ENCODE measurements around the gene OR2A5. TPM values are rescaled to one million over a fixed set of nuclear protein-coding genes. Genes with fewer than 3 reads are reported as not detected.
A peak's percentile ranks its signal among the peaks of the same experiment; 100 is the strongest.

The OR2A5 gene
- total and polyA plus RNA-seq, 2 of the 4 experiments (the other 2 are of a cell fraction) = not detected

DNA sequence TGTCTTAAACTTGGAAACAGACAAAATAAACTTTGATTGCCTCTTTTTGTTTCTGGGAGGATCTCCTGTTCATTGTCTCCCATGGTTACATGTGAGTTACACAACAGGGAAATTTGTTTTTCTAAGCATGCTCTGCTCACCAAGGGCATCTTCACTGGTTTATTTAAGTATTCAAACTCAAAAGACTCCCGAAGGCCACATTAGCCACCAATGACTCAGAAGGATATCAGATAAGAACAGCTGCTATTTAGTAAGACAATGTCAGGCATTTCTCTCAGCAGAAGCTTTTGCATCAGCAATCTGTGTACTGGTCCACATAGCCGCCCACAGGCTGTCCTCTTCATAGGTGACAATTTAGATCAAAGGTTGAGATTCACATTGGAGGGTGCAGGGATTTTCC lies 29.3 kb upstream of the OR2A5 start:
- Histone ChIP-seq H4K91ac (ENCODE audit: insufficient read depth, low read depth, low read length) (no peak overlapping the region), H3K14ac (replicated peaks; ENCODE audit: low read depth, low read length) (no peak overlapping the region), H3K36me3 (ENCODE audit: control insufficient read depth, insufficient read depth, low read length) (no peaks in the 10 kb centered on the region), H3K4me2 (ENCODE audit: low read depth, low read length) (no peak overlapping the region), H3K9me3 (ENCODE audit: control insufficient read depth, insufficient read depth, low read length) (no peaks in the 10 kb centered on the region), H2AK5ac (ENCODE audit: low read depth, low read length) (no peak overlapping the region), H3K56ac (ENCODE audit: extremely low read depth, insufficient read depth, low read length) (no peak overlapping the region), H3K4me1 (ENCODE audit: control insufficient read depth, insufficient read depth, low read length) (no peaks in the 10 kb centered on the region), H3K27me3 (ENCODE audit: control insufficient read depth, insufficient read depth, low read length) (peaks cover 2% of the 10 kb centered on the region), H4K8ac (ENCODE audit: low read depth in 2 of 2, low read length in 2 of 2) (no peak overlapping the region), H2BK5ac (ENCODE audit: low read depth, low read length, poor library complexity, severe bottlenecking) (no peak overlapping the region), H3K27ac (ENCODE audit: insufficient read depth, low read length) (no peak overlapping the region), H2BK120ac (ENCODE audit: low read depth, low read length) (no peak overlapping the region), H3K4me3 (ENCODE audit: insufficient read depth, low read depth, low read length) (no peak overlapping the region), H3K9me1 (ENCODE audit: insufficient read depth, low read length) (no peaks in the 10 kb centered on the region), H2BK15ac (ENCODE audit: low read depth, low read length) (no peak overlapping the region), H3K4ac (ENCODE audit: low read depth, low read length) (no peak overlapping the region), H4K5ac (ENCODE audit: low read depth, low read length) (no peak overlapping the region), H3K9ac (ENCODE audit: low read depth, low read length) (no peak overlapping the region), H2BK20ac (ENCODE audit: low read depth, low read length) (no peak overlapping the region), H3K18ac (ENCODE audit: low read depth, low read length) (no peak overlapping the region), H3K23ac (ENCODE audit: low read depth, low read length) (no peak overlapping the region), H2AK9ac (replicated peaks; ENCODE audit: low read depth, low read length, poor library complexity) (no peak overlapping the region), H3K79me1 (ENCODE audit: low read depth in 1 of 2, low read length in 2 of 2) (no peaks in the 10 kb centered on the region), H2AFZ (replicated peaks; ENCODE audit: low read length, poor library complexity) (no peak overlapping the region), H4K20me1 (ENCODE audit: insufficient read depth, low read length) (no peaks in the 10 kb centered on the region)
- no CpG with 5 or more reads among the region's 2 CpGs for WGBS, 2 experiments (ENCODE audit: extremely low coverage in 2 of 2, insufficient read length in 1 of 2)
- ATAC-seq (ENCODE audit: low read depth) = peak; percentile 94
- POLR2A ChIA-PET (ENCODE audit: unreplicated experiment) = no interaction called here
- no TSS peak for BruUV-seq (replicated peaks)
- peak; percentile 91 for DNase-seq
- in situ Hi-C loops (cut with MboI; ENCODE audit: low sequenced_read_pairs) (no loop called here), dilution Hi-C loops (cut with HindIII; ENCODE audit: low sequenced_read_pairs, unreplicated experiment) (no loop called here), intact Hi-C loops (cut with micrococcal nuclease) (loop anchor here (10.0 kb wide), 1 partner anchor 135 kb away; no protein-coding TSS in a partner anchor)
- TF ChIP-seq, protein P1, sequence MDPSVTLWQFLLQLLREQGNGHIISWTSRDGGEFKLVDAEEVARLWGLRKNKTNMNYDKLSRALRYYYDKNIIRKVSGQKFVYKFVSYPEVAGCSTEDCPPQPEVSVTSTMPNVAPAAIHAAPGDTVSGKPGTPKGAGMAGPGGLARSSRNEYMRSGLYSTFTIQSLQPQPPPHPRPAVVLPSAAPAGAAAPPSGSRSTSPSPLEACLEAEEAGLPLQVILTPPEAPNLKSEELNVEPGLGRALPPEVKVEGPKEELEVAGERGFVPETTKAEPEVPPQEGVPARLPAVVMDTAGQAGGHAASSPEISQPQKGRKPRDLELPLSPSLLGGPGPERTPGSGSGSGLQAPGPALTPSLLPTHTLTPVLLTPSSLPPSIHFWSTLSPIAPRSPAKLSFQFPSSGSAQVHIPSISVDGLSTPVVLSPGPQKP (IDR thresholded peaks at IDR 0.05; ENCODE audit: borderline replicate concordance, low read depth, low read length) = no peak
- TF ChIP-seq RFX5 (IDR thresholded peaks at IDR 0.05; ENCODE audit: low read depth, low read length) (peak; percentile 52; the same call in 1 of the 2 replicates), MAFK (IDR thresholded peaks at IDR 0.05; ENCODE audit: low read depth, low read length) (peak; percentile 51; the same call in 1 of the 2 replicates), CHD1 (IDR thresholded peaks at IDR 0.05; ENCODE audit: low read depth, low read length) (no peak), RCOR1 (IDR thresholded peaks at IDR 0.05; ENCODE audit: insufficient replicate concordance, low read length) (peak; percentile 50), MXI1 (IDR thresholded peaks at IDR 0.05; ENCODE audit: borderline replicate concordance, low read depth, low read length) (no peak), NFE2L2 (IDR thresholded peaks at IDR 0.05; ENCODE audit: low read depth, low read length) (no peak), CEBPB (IDR thresholded peaks at IDR 0.05; ENCODE audit: low read depth, low read length) (peak; percentile 82), USF2 (IDR thresholded peaks at IDR 0.05; ENCODE audit: low read depth, low read length) (no peak), FOS (IDR thresholded peaks at IDR 0.05; ENCODE audit: low read depth, low read length) (peak; percentile 77), BHLHE40 (IDR thresholded peaks at IDR 0.05; ENCODE audit: low read depth, low read length) (peak; percentile 49)
- TF ChIP-seq, protein P2, sequence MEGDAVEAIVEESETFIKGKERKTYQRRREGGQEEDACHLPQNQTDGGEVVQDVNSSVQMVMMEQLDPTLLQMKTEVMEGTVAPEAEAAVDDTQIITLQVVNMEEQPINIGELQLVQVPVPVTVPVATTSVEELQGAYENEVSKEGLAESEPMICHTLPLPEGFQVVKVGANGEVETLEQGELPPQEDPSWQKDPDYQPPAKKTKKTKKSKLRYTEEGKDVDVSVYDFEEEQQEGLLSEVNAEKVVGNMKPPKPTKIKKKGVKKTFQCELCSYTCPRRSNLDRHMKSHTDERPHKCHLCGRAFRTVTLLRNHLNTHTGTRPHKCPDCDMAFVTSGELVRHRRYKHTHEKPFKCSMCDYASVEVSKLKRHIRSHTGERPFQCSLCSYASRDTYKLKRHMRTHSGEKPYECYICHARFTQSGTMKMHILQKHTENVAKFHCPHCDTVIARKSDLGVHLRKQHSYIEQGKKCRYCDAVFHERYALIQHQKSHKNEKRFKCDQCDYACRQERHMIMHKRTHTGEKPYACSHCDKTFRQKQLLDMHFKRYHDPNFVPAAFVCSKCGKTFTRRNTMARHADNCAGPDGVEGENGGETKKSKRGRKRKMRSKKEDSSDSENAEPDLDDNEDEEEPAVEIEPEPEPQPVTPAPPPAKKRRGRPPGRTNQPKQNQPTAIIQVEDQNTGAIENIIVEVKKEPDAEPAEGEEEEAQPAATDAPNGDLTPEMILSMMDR (conservative IDR thresholded peaks at IDR 0.05; ENCODE audit: low read depth, low read length) = no peak
- CTCF ChIA-PET = no interaction called here

All from IMR-90 (cell line).